Measurements from ENCODE around the gene DCUN1D1. TPM values are rescaled to one million over a fixed set of nuclear protein-coding genes. Genes with fewer than 3 reads are reported as not detected.

Gene DCUN1D1
- total and polyA plus RNA-seq, 2 of the 13 experiments (the other 11 are each of a cell fraction or from before 2014, with no cell fraction given): 10.5 to 39.7 TPM

- TF ChIP-seq SNRNP70 (IDR thresholded peaks at IDR 0.05; ENCODE audit: low read depth, low read length): no peak
These were observed 9.4 kb downstream of the DCUN1D1 start (continued) for GRCh38 chr3:182970811-182971418.

- Histone ChIP-seq H2AFZ (ENCODE audit: low read length) (no peak overlapping the region), H3K9me3 (ENCODE audit: low read length) (no peaks in the 10 kb centered on the region), H3K4me3 (replicated peaks in 1 of 3; ENCODE audit: insufficient read depth in 1 of 3, low read depth in 2 of 3, low read length in 3 of 3) (no peak overlapping the region), H3K4me2 (ENCODE audit: low read depth, low read length) (no peak overlapping the region), H3K36me3 (replicated peaks in 1 of 2; ENCODE audit: control insufficient read depth in 1 of 2, insufficient read depth in 2 of 2, low read length in 2 of 2) (no peaks in the 10 kb centered on the region), H3K9ac (ENCODE audit: insufficient read depth, low read depth, low read length) (no peak overlapping the region), H3K27ac (ENCODE audit: extremely low read length, insufficient read depth, low read length) (no peak overlapping the region), H3K79me2 (ENCODE audit: insufficient read depth, low read length) (peaks cover 62% of the 10 kb centered on the region), H3K27me3 (ENCODE audit: control insufficient read depth in 1 of 2, insufficient read depth in 2 of 2, low read length in 2 of 2) (0 out of 5 replicates have a peak, but pooled peaks cover 0 to 1% of the 10 kb centered on the region in 2 experiments), H3K4me1 (ENCODE audit: insufficient read depth, low read length) (peaks cover 41% of the 10 kb centered on the region), H4K20me1 (ENCODE audit: insufficient read depth, low read length) (no peaks in the 10 kb centered on the region; the same call in 1 of the 2 replicates)
- 86% methylated on average over 7 of the region's 7 CpGs for WGBS (ENCODE audit: low lambda C conversion rate)
- ChIA-PET CTCF (ENCODE audit: low intra/inter-chr PET ratio, low total read pairs) (no interaction called here), POLR2A (interaction anchor here (3.0 kb wide), 1 partner anchor 9 kb away, joined by 10 read pairs; no protein-coding TSS in a partner anchor)
- in situ Hi-C loops (cut with HindIII; ENCODE audit: extremely low pct_ligation_motif_present, low pct_unique_long_range_greater_than_20kb): no loop called here
- ATAC-seq: no peak
- TF ChIP-seq HMG20B (CRISPR knock-in tag; conservative IDR thresholded peaks at IDR 0.05) (no peak), ZNF34 (CRISPR knock-in tag; IDR thresholded peaks at IDR 0.05; ENCODE audit: borderline replicate concordance) (no peak), NFRKB (IDR thresholded peaks at IDR 0.05) (no peak), ZNF75D (CRISPR knock-in tag; IDR thresholded peaks at IDR 0.05; ENCODE audit: borderline replicate concordance) (no peak), ONECUT2 (CRISPR knock-in tag; IDR thresholded peaks at IDR 0.05) (no peak), ZNF773 (CRISPR knock-in tag; IDR thresholded peaks at IDR 0.05; ENCODE audit: borderline replicate concordance) (no peak), ZNF644 (CRISPR knock-in tag; IDR thresholded peaks at IDR 0.05; ENCODE audit: low read depth) (no peak), TOE1 (CRISPR knock-in tag; IDR thresholded peaks at IDR 0.05) (no peak), ZBTB37 (CRISPR knock-in tag; IDR thresholded peaks at IDR 0.05) (no peak), SMYD3 (CRISPR knock-in tag; IDR thresholded peaks at IDR 0.05) (no peak), ZNF800 (CRISPR knock-in tag; IDR thresholded peaks at IDR 0.05) (no peak), IRX3 (CRISPR knock-in tag; IDR thresholded peaks at IDR 0.05; ENCODE audit: borderline replicate concordance, low read depth) (no peak), ZNF770 (CRISPR knock-in tag; IDR thresholded peaks at IDR 0.05) (no peak), ZFX (CRISPR knock-in tag; IDR thresholded peaks at IDR 0.05; ENCODE audit: low read depth) (no peak), POLR2AphosphoS2 (IDR thresholded peaks at IDR 0.05; ENCODE audit: low read depth, low read length) (no peak)
- FAIRE-seq: no peak
- no TSS peak for BruUV-seq (replicated peaks)
- intact Hi-C loops (cut with micrococcal nuclease; ENCODE audit: unreplicated experiment): loop anchor here (10.0 kb wide), 1 partner anchor 255 kb away; no protein-coding TSS in a partner anchor
- no peak for DNase-seq (ENCODE audit: low spot score)
These were observed 10.5 kb downstream of the DCUN1D1 start for GRCh38 chr3:182969853-182970252.
